SK-N-SH treated with all-trans-retinoic acid at 6 μM for 48 hours (cell line): Measurements from ENCODE around the gene SFXN2.

Source experiments
- ATAC-seq: fragments of 200-7000 bp; cut with Tn5 transposase; 3 replicates; pipeline ENCODE4 v1.9.1; 2020; ENCODE audit warnings: mild to moderate bottlenecking, moderate library complexity
- ARNTL ChIP-seq: fragments of 450-650 bp; formaldehyde crosslinking; IDR thresholded peaks from 2 replicates; pipeline ENCODE4 v1.5.0; 2020; ENCODE audit warnings: low read depth, mild to moderate bottlenecking, moderate library complexity, borderline replicate concordance
- BACH2 ChIP-seq: fragments of 250-450 bp; sonication (Bioruptor Pico); IDR thresholded peaks from 2 replicates; pipeline ENCODE4 v1.9.0; 2021; ENCODE audit warnings: mild to moderate bottlenecking, borderline replicate concordance
- CREB5 ChIP-seq: fragments of 250-450 bp; sonication (Bioruptor Pico); IDR thresholded peaks from 2 replicates; pipeline ENCODE4 v1.5.1; 2020; ENCODE audit warnings: low read depth, mild to moderate bottlenecking, moderate library complexity
- CSDC2 ChIP-seq: fragments of 250-450 bp; sonication (Bioruptor Pico); IDR thresholded peaks from 2 replicates; pipeline ENCODE4 v1.5.0; 2020; ENCODE audit warnings: mild to moderate bottlenecking, moderate library complexity
- CSRNP3 ChIP-seq: fragments of 250-450 bp; sonication (Bioruptor Pico); IDR thresholded peaks from 2 replicates; pipeline ENCODE4 v1.5.1; 2021; ENCODE audit warnings: mild to moderate bottlenecking, moderate library complexity
- ESRRG ChIP-seq: fragments of 250-450 bp; sonication (Bioruptor Pico); IDR thresholded peaks from 2 replicates; pipeline ENCODE4 v1.6.1; 2021; ENCODE audit warnings: mild to moderate bottlenecking
- GLIS3 ChIP-seq: fragments of 250-450 bp; sonication (Bioruptor Pico); IDR thresholded peaks from 2 replicates; pipeline ENCODE4 v1.5.0; 2020; ENCODE audit warnings: mild to moderate bottlenecking, moderate library complexity
- ISL1 ChIP-seq: fragments of 250-450 bp; sonication (Bioruptor Pico); IDR thresholded peaks from 2 replicates; pipeline ENCODE4 v2.1.2; 2022; ENCODE audit warnings: mild to moderate bottlenecking, moderate library complexity
- OSR1 ChIP-seq: fragments of 250-450 bp; sonication (Bioruptor Pico); IDR thresholded peaks from 2 replicates; pipeline ENCODE4 v1.8.0; 2022; ENCODE audit warnings: moderate library complexity, mild to moderate bottlenecking, inconsistent platforms
- PATZ1 ChIP-seq: fragments of 250-450 bp; sonication (Bioruptor Pico); IDR thresholded peaks from 2 replicates; pipeline ENCODE4 v1.8.0; 2020; ENCODE audit warnings: mild to moderate bottlenecking, moderate library complexity, borderline replicate concordance
- POU6F1 ChIP-seq: fragments of 250-450 bp; sonication (Bioruptor Pico); IDR thresholded peaks from 2 replicates; pipeline ENCODE4 v1.8.0; 2021; ENCODE audit warnings: low read depth, mild to moderate bottlenecking, moderate library complexity, borderline replicate concordance
- PPARA ChIP-seq: fragments of 250-450 bp; sonication (Bioruptor Pico); IDR thresholded peaks from 2 replicates; pipeline ENCODE4 v1.5.0; 2020; ENCODE audit warnings: mild to moderate bottlenecking, borderline replicate concordance
- RARB ChIP-seq: fragments of 250-450 bp; sonication (Bioruptor Pico); IDR thresholded peaks from 2 replicates; pipeline ENCODE4 v1.8.0; 2021; ENCODE audit warnings: mild to moderate bottlenecking, moderate library complexity
- SNAI2 ChIP-seq: fragments of 250-450 bp; sonication (Bioruptor Pico); IDR thresholded peaks from 2 replicates; pipeline ENCODE4 v1.5.0; 2020; ENCODE audit warnings: mild to moderate bottlenecking, moderate library complexity
- TCF4 ChIP-seq: fragments of 250-450 bp; sonication (Bioruptor Pico); IDR thresholded peaks from 2 replicates; pipeline ENCODE4 v1.8.0; 2021; ENCODE audit warnings: mild to moderate bottlenecking, moderate library complexity, borderline replicate concordance
- TOX ChIP-seq: fragments of 250-450 bp; sonication (Bioruptor Pico); IDR thresholded peaks from 2 replicates; pipeline ENCODE4 v1.8.0; 2021; ENCODE audit warnings: mild to moderate bottlenecking, moderate library complexity, borderline replicate concordance
- TSHZ2 ChIP-seq: fragments of 250-450 bp; sonication (Bioruptor Pico); IDR thresholded peaks from 2 replicates; pipeline ENCODE4 v1.5.0; 2020; ENCODE audit warnings: mild to moderate bottlenecking, moderate library complexity
- ZC3H10 ChIP-seq: fragments of 250-450 bp; sonication (Bioruptor Pico); IDR thresholded peaks from 2 replicates; pipeline ENCODE4 v1.5.1; 2021; ENCODE audit warnings: mild to moderate bottlenecking, moderate library complexity
- ZFP3 ChIP-seq: fragments of 250-450 bp; sonication (Bioruptor Pico); IDR thresholded peaks from 2 replicates; pipeline ENCODE4 v1.5.0; 2020; ENCODE audit warnings: mild to moderate bottlenecking, moderate library complexity
- ZFP30 ChIP-seq: fragments of 450-650 bp; formaldehyde crosslinking; IDR thresholded peaks from 2 replicates; pipeline ENCODE4 v1.5.0; 2022; ENCODE audit warnings: mild to moderate bottlenecking, moderate library complexity
- ZNF565 ChIP-seq: fragments of 450-650 bp; formaldehyde crosslinking; conservative IDR thresholded peaks from 2 replicates; pipeline ENCODE4 v1.5.0; 2020; ENCODE audit warnings: low read depth, mild to moderate bottlenecking, moderate library complexity
- ZNF70 ChIP-seq: fragments of 450-650 bp; formaldehyde crosslinking; IDR thresholded peaks from 2 replicates; pipeline ENCODE4 v1.5.0; 2020; ENCODE audit warnings: mild to moderate bottlenecking, moderate library complexity

The SFXN2 gene

GRCh38 chr10:102761981-102762380 is 47.5 kb downstream of the SFXN2 start:
- TF ChIP-seq ZFP30 (CRISPR knock-in tag) (no peak), ESRRG (CRISPR knock-in tag) (no peak), SNAI2 (no peak), GLIS3 (CRISPR knock-in tag) (no peak), ZC3H10 (no peak), ARNTL (CRISPR knock-in tag) (no peak), ZNF70 (CRISPR knock-in tag) (no peak), ISL1 (CRISPR knock-in tag) (no peak), ZFP3 (CRISPR knock-in tag) (no peak)
- TF ChIP-seq, all 23 proteins: peak for 0
- ATAC-seq, result no peak

GRCh38 chr10:102762401-102763015 is 48.1 kb downstream of the SFXN2 start:
- no peak for ATAC-seq
- TF ChIP-seq BACH2 (CRISPR knock-in tag), result no peak
- no peak for TF ChIP-seq CSDC2 (CRISPR knock-in tag)
- TF ChIP-seq SNAI2, result no peak
- no peak for TF ChIP-seq ZFP3 (CRISPR knock-in tag)
- TF ChIP-seq PPARA, result no peak
- TF ChIP-seq TOX (CRISPR knock-in tag), result no peak
- TF ChIP-seq CREB5, result no peak
- TF ChIP-seq CSRNP3 (CRISPR knock-in tag), result no peak
- no peak for TF ChIP-seq ZFP30 (CRISPR knock-in tag)
- TF ChIP-seq POU6F1 (CRISPR knock-in tag), result no peak
- TF ChIP-seq RARB, result no peak

GRCh38 chr10:102763037-102763607 is 48.7 kb downstream of the SFXN2 start:
- no peak for TF ChIP-seq ISL1 (CRISPR knock-in tag)
- no peak for TF ChIP-seq ZC3H10
- no peak for TF ChIP-seq ZNF565 (CRISPR knock-in tag)
- TF ChIP-seq TOX (CRISPR knock-in tag), result no peak
- TF ChIP-seq TSHZ2, result no peak
- no peak for TF ChIP-seq OSR1 (CRISPR knock-in tag)
- no peak for TF ChIP-seq CREB5
- no peak for TF ChIP-seq ARNTL (CRISPR knock-in tag)
- no peak for TF ChIP-seq ZFP3 (CRISPR knock-in tag)
- TF ChIP-seq TCF4 (CRISPR knock-in tag), result no peak
- no peak for TF ChIP-seq PATZ1 (CRISPR knock-in tag)
- TF ChIP-seq POU6F1 (CRISPR knock-in tag), result no peak
- no peak for TF ChIP-seq RARB
- no peak for TF ChIP-seq ZFP30 (CRISPR knock-in tag)
- no peak for TF ChIP-seq SNAI2
- no peak for TF ChIP-seq PPARA
- no peak for ATAC-seq
